IMR-90 (cell line): Measurements from ENCODE around the gene INSL3. TPM values are rescaled to one million over a fixed set of nuclear protein-coding genes. Genes with fewer than 3 reads are reported as not detected.

Source experiments
- ATAC-seq: fragments of 200-7000 bp; cut with Tn5 transposase; 2 replicates; pipeline ENCODE4 v1.9.1; 2020; ENCODE audit warnings: low read depth, mild to moderate bottlenecking, moderate library complexity
- BruUV-seq: library from RNA; stranded (reverse); fragments of 400-500 nt; replicated peaks from 2 replicates; lab custom pipeline; 2021; lab: Mats Ljungman, UMichigan
- CTCF ChIA-PET: fragments of 300-600 bp; formaldehyde crosslinking; extraction: SDS; loops from one replicate; lab custom pipeline; 2021; ENCODE audit warnings: antibody characterized with exemption; lab: Yijun Ruan, JAX
- POLR2A ChIA-PET: fragments of 300-600 bp; sonication (Branson Sonifier 250); formaldehyde crosslinking; loops from one replicate; lab custom pipeline; 2022; ENCODE audit warnings: antibody characterized with exemption; ENCODE audit not compliant: unreplicated experiment; lab: Charles Lee
- DNase-seq: peaks from one replicate; pipeline ENCODE4 v3.0.0; 2013
- H2AFZ ChIP-seq: replicated peaks from 2 replicates; pipeline ENCODE3; 2013; ENCODE audit warnings: low read length, mild to moderate bottlenecking; ENCODE audit not compliant: poor library complexity
- H2AK5ac ChIP-seq: 2 replicates; pipeline ENCODE4 v1.6.1; 2013; ENCODE audit warnings: low read depth, low read length, inconsistent platforms
- H2AK9ac ChIP-seq: replicated peaks from 2 replicates; pipeline ENCODE3; 2013; ENCODE audit warnings: mild to moderate bottlenecking, low read depth, low read length, moderate library complexity; ENCODE audit not compliant: poor library complexity
- H2BK120ac ChIP-seq: 2 replicates; pipeline ENCODE4 v1.6.1; 2013; ENCODE audit warnings: low read depth, low read length, inconsistent platforms
- H2BK15ac ChIP-seq: 3 replicates; pipeline ENCODE4 v1.6.1; 2013; ENCODE audit warnings: low read depth, low read length, inconsistent platforms
- H2BK20ac ChIP-seq: 2 replicates; pipeline ENCODE4 v1.6.1; 2013; ENCODE audit warnings: low read depth, mild to moderate bottlenecking, inconsistent platforms, low read length, moderate library complexity
- H2BK5ac ChIP-seq: 2 replicates; pipeline ENCODE4 v1.6.1; 2013; ENCODE audit warnings: mild to moderate bottlenecking, low read depth, low read length, inconsistent platforms; ENCODE audit not compliant: poor library complexity, severe bottlenecking
- H3K14ac ChIP-seq: replicated peaks from 2 replicates; pipeline ENCODE4 v1.6.1; 2013; ENCODE audit warnings: low read depth, low read length, inconsistent platforms
- H3K18ac ChIP-seq: 2 replicates; pipeline ENCODE4 v1.6.1; 2013; ENCODE audit warnings: low read depth, low read length, control low read depth
- H3K23ac ChIP-seq: 2 replicates; pipeline ENCODE4 v1.6.1; 2013; ENCODE audit warnings: low read depth, low read length, inconsistent platforms
- H3K27ac ChIP-seq: 2 replicates; pipeline ENCODE4 v1.5.1; 2013; ENCODE audit warnings: mild to moderate bottlenecking, control low read depth, low read length; ENCODE audit not compliant: insufficient read depth
- H3K27me3 ChIP-seq: 2 replicates; pipeline ENCODE4 v1.6.1; 2013; ENCODE audit warnings: low read length; ENCODE audit not compliant: control insufficient read depth, insufficient read depth
- H3K36me3 ChIP-seq: 2 replicates; pipeline ENCODE4 v1.6.1; 2013; ENCODE audit warnings: low read length, mixed read lengths; ENCODE audit not compliant: control insufficient read depth, insufficient read depth
- H3K4ac ChIP-seq: 2 replicates; pipeline ENCODE4 v1.6.1; 2013; ENCODE audit warnings: low read depth, low read length, inconsistent platforms
- H3K4me1 ChIP-seq: 2 replicates; pipeline ENCODE4 v1.6.1; 2013; ENCODE audit warnings: low read length, mixed read lengths; ENCODE audit not compliant: control insufficient read depth, insufficient read depth
- H3K4me2 ChIP-seq: 2 replicates; pipeline ENCODE4 v1.6.1; 2013; ENCODE audit warnings: low read depth, mild to moderate bottlenecking, control low read depth, low read length, moderate library complexity
- H3K4me3 ChIP-seq: 2 replicates; pipeline ENCODE4 v1.5.1; 2013; ENCODE audit warnings: low read depth, mild to moderate bottlenecking, control low read depth, low read length, moderate library complexity; ENCODE audit not compliant: insufficient read depth
- H3K56ac ChIP-seq: 2 replicates; pipeline ENCODE4 v1.6.1; 2013; ENCODE audit warnings: low read length, inconsistent platforms; ENCODE audit not compliant: insufficient read depth; ENCODE audit errors: extremely low read depth
- H3K79me1 ChIP-seq, 2 experiments: 2 replicates each; pipeline ENCODE4 v1.6.1; 2013; ENCODE audit warnings: low read length in 2 of 2, inconsistent platforms in 1 of 2, low read depth in 1 of 2
- H3K9ac ChIP-seq: 2 replicates; pipeline ENCODE4 v1.6.1; 2013; ENCODE audit warnings: low read depth, low read length, control low read depth
- H3K9me1 ChIP-seq: 2 replicates; pipeline ENCODE4 v1.6.1; 2013; ENCODE audit warnings: low read length, inconsistent platforms; ENCODE audit not compliant: insufficient read depth
- H3K9me3 ChIP-seq: 2 replicates; pipeline ENCODE4 v1.6.1; 2013; ENCODE audit warnings: low read length; ENCODE audit not compliant: control insufficient read depth, insufficient read depth
- H4K20me1 ChIP-seq: 2 replicates; pipeline ENCODE4 v1.6.1; 2013; ENCODE audit warnings: low read length, inconsistent platforms; ENCODE audit not compliant: insufficient read depth
- H4K5ac ChIP-seq: 2 replicates; pipeline ENCODE4 v1.6.1; 2013; ENCODE audit warnings: mild to moderate bottlenecking, low read depth, low read length, control low read depth
- H4K8ac ChIP-seq, 2 experiments: 2 replicates each; pipeline ENCODE4 v1.6.1; 2013; ENCODE audit warnings: low read depth in 2 of 2, low read length in 2 of 2, control low read depth in 1 of 2, inconsistent platforms in 1 of 2
- H4K91ac ChIP-seq: 2 replicates; pipeline ENCODE4 v1.6.1; 2013; ENCODE audit warnings: low read depth, low read length, inconsistent platforms; ENCODE audit not compliant: insufficient read depth
- BHLHE40 ChIP-seq: fragments of 150-350 bp; IDR thresholded peaks from 2 replicates; pipeline ENCODE4 v1.6.1; 2016; ENCODE audit warnings: mild to moderate bottlenecking, low read depth, low read length
- CHD1 ChIP-seq: IDR thresholded peaks from 2 replicates; pipeline ENCODE4 v1.6.1; 2012; ENCODE audit warnings: low read depth, low read length, improper control_type of control experiment
- CTCF ChIP-seq: conservative IDR thresholded peaks from 2 replicates; pipeline ENCODE4 v1.5.1; 2012; ENCODE audit warnings: mild to moderate bottlenecking, low read depth, low read length, improper control_type of control experiment
- ELK1 ChIP-seq: fragments of 150-350 bp; IDR thresholded peaks from 2 replicates; pipeline ENCODE4 v1.6.1; 2016; ENCODE audit warnings: low read depth, mild to moderate bottlenecking, low read length, moderate library complexity, borderline replicate concordance
- FOS ChIP-seq: fragments of 150-350 bp; IDR thresholded peaks from 2 replicates; pipeline ENCODE4 v1.6.1; 2016; ENCODE audit warnings: low read depth, low read length
- MAFK ChIP-seq: IDR thresholded peaks from 2 replicates; pipeline ENCODE4 v1.6.1; 2012; ENCODE audit warnings: low read depth, low read length, improper control_type of control experiment
- MAZ ChIP-seq: IDR thresholded peaks from 2 replicates; pipeline ENCODE4 v1.6.1; 2012; ENCODE audit warnings: low read depth, mild to moderate bottlenecking, low read length, improper control_type of control experiment, moderate library complexity, borderline replicate concordance
- MXI1 ChIP-seq: IDR thresholded peaks from 2 replicates; pipeline ENCODE4 v1.6.1; 2012; ENCODE audit warnings: low read depth, mild to moderate bottlenecking, low read length, moderate library complexity, borderline replicate concordance
- NFE2L2 ChIP-seq: fragments of 150-350 bp; IDR thresholded peaks from 2 replicates; pipeline ENCODE4 v1.6.1; 2016; ENCODE audit warnings: low read depth, mild to moderate bottlenecking, low read length
- POLR2A ChIP-seq: IDR thresholded peaks from 2 replicates; pipeline ENCODE4 v1.6.1; 2012; ENCODE audit warnings: mild to moderate bottlenecking, low read depth, low read length
- RAD21 ChIP-seq: IDR thresholded peaks from 2 replicates; pipeline ENCODE4 v1.6.1; 2012; ENCODE audit warnings: low read length, improper control_type of control experiment
- RCOR1 ChIP-seq: IDR thresholded peaks from 2 replicates; pipeline ENCODE4 v1.6.1; 2012; ENCODE audit warnings: mild to moderate bottlenecking, low read length, improper control_type of control experiment; ENCODE audit not compliant: insufficient replicate concordance
- RFX5 ChIP-seq: IDR thresholded peaks from 2 replicates; pipeline ENCODE4 v1.8.0; 2012; ENCODE audit warnings: low read depth, mild to moderate bottlenecking, low read length, moderate library complexity
- SMC3 ChIP-seq: fragments of 150-350 bp; IDR thresholded peaks from 2 replicates; pipeline ENCODE4 v1.6.1; 2016; ENCODE audit warnings: low read depth, mild to moderate bottlenecking, antibody characterized with exemption, low read length, moderate library complexity
- USF2 ChIP-seq: fragments of 150-350 bp; IDR thresholded peaks from 2 replicates; pipeline ENCODE4 v1.6.1; 2017; ENCODE audit warnings: mild to moderate bottlenecking, antibody characterized with exemption, low read length, low read depth
- WGBS, 2 experiments: methylation state at CpG; one replicate each; pipeline versions ENCODE4 v1.1.5 to v1.1.7; 2013; ENCODE audit warnings: missing lambda C conversion rate in 2 of 2; ENCODE audit not compliant: insufficient read length in 1 of 2; ENCODE audit errors: extremely low coverage in 2 of 2; 5-methylcytosine and 5-hydroxymethylcytosine counted together
- dilution Hi-C: fragments of 300-500 bp; cut with HindIII; formaldehyde crosslinking; loops from one replicate; pipeline ENCODE4 v1.14.3; 2018; ENCODE audit warnings: low sequenced_read_pairs; ENCODE audit not compliant: unreplicated experiment
- in situ Hi-C: fragments of 300-500 bp; cut with MboI; formaldehyde crosslinking; loops from 3 replicates; pipeline ENCODE4 v1.14.3; 2019; ENCODE audit warnings: low sequenced_read_pairs, inconsistent platforms, mixed read lengths
- intact Hi-C: fragments of 100-400 bp; cut with micrococcal nuclease; formaldehyde crosslinking; loops from 2 replicates; pipeline ENCODE4 v1.10.0; 2022
- polyA plus RNA-seq, 3 experiments: library from polyadenylated mRNA; depleted of rRNA; stranded (reverse); fragments of >200 nt; gene quantifications; 2 replicates each; pipeline ENCODE4 v1.2.3, GENCODE V29; 2012; ENCODE audit warnings: low replicate concordance in 1 of 3
- total RNA-seq: library from RNA; depleted of rRNA; stranded (reverse); fragments of >200 nt; gene quantifications from 2 replicates; pipeline ENCODE4 v1.2.3, GENCODE V29; 2012

INSL3 gene
- total and polyA plus RNA-seq, 2 of the 4 experiments (the other 2 are of a cell fraction) = not detected

- H2AFZ ChIP-seq = no peak overlapping the region
- intact Hi-C loops (no loop called here), dilution Hi-C loops (no loop called here), in situ Hi-C loops (loop anchor here (5.0 kb wide), 1 partner anchor 120 kb away; no protein-coding TSS in a partner anchor)
- ATAC-seq (no peak), DNase-seq (no peak)
- H3K4me1 ChIP-seq = no peaks in the 10 kb centered on the region
- H3K14ac ChIP-seq = no peak overlapping the region
- no peak overlapping the region for H3K56ac ChIP-seq
- ChIA-PET POLR2A (no interaction called here), CTCF (no interaction called here)
- H3K9me3 ChIP-seq = no peaks in the 10 kb centered on the region
- H4K8ac ChIP-seq = no peak overlapping the region
- H3K4me3 ChIP-seq = no peak overlapping the region
- H3K9me1 ChIP-seq = 0 out of 2 replicates have a peak, but pooled peaks cover 8% of the 10 kb centered on the region
- H3K4ac ChIP-seq = no peak overlapping the region
- BruUV-seq = no TSS peak
- H2BK15ac ChIP-seq = no peak overlapping the region
- H3K79me1 ChIP-seq = peaks cover 6 to 27% of the 10 kb centered on the region in 2 experiments; a peak in 3 of 4 replicates
- peaks cover 40% of the 10 kb centered on the region for H4K20me1 ChIP-seq
- H4K91ac ChIP-seq = no peak overlapping the region
- H2BK120ac ChIP-seq = no peak overlapping the region
- H3K18ac ChIP-seq = no peak overlapping the region
- H2BK20ac ChIP-seq = no peak overlapping the region
- H3K27ac ChIP-seq = no peak overlapping the region
- WGBS, 2 experiments = 48% methylated on average over 6 of the region's 11 CpGs; no CpG with 5 or more reads in 1 of the 2 experiments
- TF ChIP-seq RFX5 = no peak
- no peak for TF ChIP-seq USF2
- no peak for TF ChIP-seq RCOR1
- TF ChIP-seq ELK1 = no peak
- no peak for TF ChIP-seq FOS
- no peak for TF ChIP-seq CHD1
- TF ChIP-seq BHLHE40 = no peak
- TF ChIP-seq NFE2L2 = no peak
- no peak for TF ChIP-seq CTCF
- TF ChIP-seq SMC3 = no peak
- no peak for TF ChIP-seq MXI1
- no peak for TF ChIP-seq RAD21
- TF ChIP-seq POLR2A = no peak
- no peak for TF ChIP-seq MAZ
- TF ChIP-seq MAFK = no peak
- no peak overlapping the region for H3K23ac ChIP-seq
- H3K4me2 ChIP-seq = no peak overlapping the region
- no peak overlapping the region for H2AK9ac ChIP-seq
- peaks cover 31% of the 10 kb centered on the region for H3K27me3 ChIP-seq
- no peak overlapping the region for H4K5ac ChIP-seq
- no peak overlapping the region for H3K9ac ChIP-seq
- no peak overlapping the region for H2AK5ac ChIP-seq
- no peak overlapping the region for H2BK5ac ChIP-seq
- peaks cover 35% of the 10 kb centered on the region for H3K36me3 ChIP-seq
Measured at GRCh38 chr19:17866964-17867486, 45.7 kb upstream of the INSL3 start.
